Fibroblast of skin of right biceps (primary cell): ENCODE measurements around the gene TEPSIN.

Source experiments
- DNase-seq: peaks from one replicate; pipeline ENCODE4 v3.0.0-alpha.2; 2013

The TEPSIN gene

GRCh38 chr17:81194941-81195901, 43.6 kb downstream of the TEPSIN start:
- DNase-seq, result no peak

GRCh38 chr17:81194225-81194760, 44.6 kb downstream of the TEPSIN start:
- no peak for DNase-seq

DNA sequence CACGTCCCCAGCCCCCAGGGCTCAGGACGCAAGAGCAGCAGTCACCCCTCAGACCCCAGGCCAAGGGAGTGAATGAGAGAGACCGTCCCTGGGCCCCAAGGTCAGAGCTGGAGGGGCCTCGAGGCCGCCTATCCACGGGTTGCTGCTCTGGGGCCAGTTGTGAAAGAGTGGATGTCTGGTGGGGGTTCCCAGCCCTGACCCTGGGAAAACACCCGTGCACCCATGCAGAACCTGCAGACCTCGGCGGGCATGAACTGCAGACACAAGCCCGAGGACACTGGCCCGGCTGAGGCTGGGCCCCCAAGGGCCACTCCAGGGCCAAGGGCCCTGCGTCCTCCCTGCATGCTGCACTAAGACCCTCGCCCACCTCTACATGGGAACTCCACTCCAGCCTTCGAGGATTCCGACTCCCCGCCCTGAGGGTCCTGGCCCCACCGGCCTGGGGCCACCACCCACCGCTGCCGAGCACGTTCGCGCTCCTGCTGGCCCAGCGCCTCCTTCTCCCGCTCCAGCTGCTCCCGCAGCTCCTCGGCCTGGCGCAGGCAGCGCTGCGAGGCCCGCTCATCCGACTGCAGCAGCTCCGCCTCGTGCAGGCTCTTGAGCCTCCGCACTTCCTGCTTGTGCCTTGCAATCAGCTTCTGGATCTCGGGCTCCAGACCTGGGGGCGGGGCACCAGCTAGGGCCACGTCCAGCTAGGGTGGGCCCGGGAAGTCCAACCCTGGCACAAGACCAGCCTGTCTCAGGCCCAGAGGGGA, 45.2 kb downstream of the TEPSIN start:
- no peak for DNase-seq

- DNase-seq, result no peak
Measured at GRCh38 chr17:81193051-81193410, 45.8 kb downstream of the TEPSIN start.

DNA sequence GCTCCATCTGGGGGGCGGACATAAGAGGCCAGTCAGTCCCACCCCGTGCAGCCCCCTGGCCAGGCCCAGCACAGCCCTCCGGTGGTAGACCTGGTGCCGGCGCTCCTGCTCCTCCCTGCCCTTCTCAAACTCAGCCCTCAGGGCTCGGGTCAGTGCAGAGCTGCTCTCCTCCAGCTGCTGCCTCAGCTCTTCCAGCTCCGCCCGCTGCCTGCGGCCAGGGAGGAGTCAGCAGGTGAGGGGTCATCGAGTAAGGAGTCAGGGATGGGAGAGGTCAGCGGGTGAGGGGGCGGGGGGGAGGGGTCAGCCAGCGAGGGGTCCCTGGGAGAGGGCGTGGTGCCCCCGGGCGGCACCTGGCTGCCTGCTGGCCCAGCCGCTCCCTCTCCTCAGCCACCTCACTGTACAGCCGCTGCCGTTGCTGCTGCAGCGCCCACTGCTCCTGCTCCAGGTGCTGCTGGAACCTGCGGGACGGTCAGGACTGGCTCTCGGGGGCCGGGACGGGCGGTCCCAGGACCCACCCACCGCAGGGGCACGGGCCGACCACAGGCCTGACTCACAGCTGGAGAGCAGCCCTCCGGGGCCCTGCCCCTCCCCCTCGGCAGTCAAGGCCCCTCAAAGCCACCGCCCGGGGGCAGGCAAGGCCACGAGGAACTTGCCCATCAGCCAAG, 46.3 kb downstream of the TEPSIN start:
- no peak for DNase-seq

GRCh38 chr17:81191646-81192045, 47.2 kb downstream of the TEPSIN start:
- DNase-seq, result no peak

GRCh38 chr17:81191116-81191515, 47.7 kb downstream of the TEPSIN start:
- no peak for DNase-seq

GRCh38 chr17:81190591-81190990, 48.3 kb downstream of the TEPSIN start:
- DNase-seq, result no peak

DNA sequence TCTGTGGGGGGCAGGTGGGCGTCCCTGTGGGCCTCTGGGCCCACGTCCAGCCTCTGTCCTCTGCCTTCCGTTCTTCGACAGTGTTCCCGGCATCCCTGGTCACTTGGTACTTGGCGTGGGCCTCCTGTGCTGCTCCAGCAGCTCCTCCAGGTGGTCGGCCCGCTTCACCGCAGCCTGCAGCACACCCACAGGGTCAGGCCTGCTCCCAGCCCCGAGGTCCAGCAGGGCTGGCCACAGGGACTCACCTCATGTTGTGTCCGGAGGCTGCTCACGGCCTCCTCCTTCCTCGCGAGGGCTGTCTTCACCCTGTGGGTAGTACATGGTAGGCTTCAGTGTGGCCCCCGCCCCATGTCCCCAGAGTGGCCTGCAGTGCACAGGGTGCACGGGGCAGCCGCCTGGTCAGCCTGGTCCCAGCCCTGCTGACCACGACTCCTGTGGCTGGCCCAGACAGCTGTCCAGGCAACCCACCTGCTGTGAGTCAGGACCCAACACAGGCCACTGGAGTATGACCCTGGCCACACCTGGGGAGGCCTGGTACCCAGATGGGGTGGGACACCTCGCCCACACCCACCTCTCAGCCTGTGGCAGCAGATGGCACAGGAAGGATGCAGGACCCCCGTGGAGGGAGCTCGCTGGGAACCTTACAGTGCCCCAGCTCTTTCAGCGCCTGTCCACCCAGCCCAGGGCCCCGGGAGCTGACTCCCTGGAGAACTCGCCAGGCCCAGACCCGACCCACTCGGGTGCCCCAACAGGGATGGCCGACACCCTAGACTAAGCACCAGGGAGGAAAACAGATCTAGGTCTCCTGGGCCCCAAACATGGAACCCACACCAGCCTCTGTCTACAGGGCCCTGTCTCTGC, 49.0 kb downstream of the TEPSIN start:
- DNase-seq, result no peak

DNA sequence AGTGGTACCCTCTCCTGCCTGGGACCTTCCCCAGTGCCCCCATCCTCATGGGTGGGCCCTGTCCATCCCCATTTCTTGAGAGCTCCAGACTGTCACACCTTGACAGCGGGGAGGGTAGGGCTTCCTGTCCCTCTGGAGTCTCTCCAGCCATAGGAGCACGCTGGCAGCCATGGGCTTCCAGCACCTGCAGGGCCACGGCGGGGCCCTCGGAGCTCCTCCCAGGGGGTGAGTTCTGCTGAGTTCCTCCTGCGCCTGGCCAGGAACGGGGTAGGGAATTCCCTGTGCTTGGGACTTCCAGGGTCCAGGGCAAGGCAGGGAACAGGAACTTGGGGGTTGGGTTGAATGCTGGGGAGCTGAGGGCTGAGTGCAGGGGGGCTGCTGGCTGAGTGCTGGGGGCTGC, 49.8 kb downstream of the TEPSIN start:
- DNase-seq, result no peak

DNA sequence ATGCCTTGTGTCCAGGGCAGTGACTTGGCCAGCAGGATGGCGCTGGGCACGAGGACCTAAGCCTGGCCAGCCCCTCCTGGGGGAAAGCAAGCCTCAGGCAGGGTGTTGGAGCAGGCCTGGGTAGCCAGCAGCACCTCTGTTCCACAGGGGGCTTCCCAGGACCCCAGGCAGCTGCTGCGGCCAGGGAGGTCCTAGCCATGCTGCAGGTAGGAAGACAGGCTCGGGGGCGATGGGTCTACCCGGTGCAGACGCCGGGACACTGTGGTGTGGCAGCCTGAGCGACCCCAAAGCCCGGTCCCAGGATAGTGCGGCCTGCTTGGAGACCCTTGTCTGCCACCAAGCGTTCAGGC, 50.4 kb downstream of the TEPSIN start:
- no peak for DNase-seq

DNA sequence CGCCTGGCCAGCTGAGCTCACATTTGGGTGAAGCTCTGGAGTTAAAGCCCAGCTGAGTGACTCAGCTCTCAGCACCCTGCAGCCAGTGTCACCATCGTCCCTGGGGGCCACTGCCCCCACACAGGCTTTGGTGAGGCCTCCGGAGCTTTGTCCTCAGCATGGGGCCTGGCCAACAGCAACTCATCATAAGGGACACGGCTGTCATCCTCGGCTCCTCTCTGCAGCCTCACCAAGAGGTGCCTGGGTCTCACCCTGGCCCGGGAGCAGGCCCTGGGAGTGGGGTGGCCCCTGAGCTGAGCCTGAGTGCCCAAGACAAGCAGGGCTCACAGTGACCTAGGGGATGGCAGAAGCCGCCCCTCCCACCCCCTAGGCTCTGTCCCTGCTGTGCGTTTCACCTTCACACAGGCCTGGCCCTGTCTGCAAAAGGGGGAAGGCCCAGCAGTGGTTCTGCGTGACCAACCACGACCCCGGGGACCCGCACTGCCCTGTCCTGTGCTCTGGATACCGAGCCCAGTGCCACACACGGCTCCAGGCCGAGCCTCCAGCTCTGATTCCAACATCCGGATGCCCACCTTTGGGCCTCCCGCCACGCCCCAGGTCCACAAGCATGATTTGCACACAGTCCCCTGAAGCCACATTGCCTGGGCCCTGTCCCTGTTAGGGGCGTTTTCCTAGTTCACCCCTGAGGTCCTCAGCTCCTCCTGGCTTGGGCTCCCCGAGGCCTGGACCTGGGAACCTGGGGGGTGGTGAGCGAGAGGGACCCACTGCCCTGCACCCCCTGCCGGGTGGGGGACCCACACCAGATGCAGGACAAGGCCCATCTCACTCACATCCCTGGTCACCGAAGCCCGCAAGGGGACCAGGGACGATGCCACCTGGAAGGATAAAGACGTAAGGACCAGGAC, 51.0 kb downstream of the TEPSIN start:
- DNase-seq, result no peak

- no peak for DNase-seq
Measured at GRCh38 chr17:81187120-81187519, 51.7 kb downstream of the TEPSIN start.

DNA sequence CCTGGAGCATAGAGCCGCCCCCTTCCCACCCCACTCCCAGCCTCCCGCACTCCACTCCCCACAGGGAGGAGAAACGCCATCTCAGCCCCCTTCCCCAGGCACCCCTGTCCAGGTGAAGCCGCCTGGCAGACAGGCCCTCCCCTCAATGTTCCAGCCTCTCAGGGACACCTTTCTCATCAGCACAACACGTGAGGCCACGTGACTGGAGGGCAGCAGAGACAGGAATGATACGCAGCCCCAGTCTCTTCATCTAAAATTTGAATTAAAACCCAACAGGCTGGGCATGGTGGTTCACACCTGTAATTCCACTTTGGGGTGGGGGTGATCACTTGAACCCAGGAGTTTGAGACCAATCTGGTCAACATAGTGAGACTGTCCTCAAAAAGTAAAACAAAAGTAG, 52.7 kb downstream of the TEPSIN start:
- DNase-seq, result no peak

DNA sequence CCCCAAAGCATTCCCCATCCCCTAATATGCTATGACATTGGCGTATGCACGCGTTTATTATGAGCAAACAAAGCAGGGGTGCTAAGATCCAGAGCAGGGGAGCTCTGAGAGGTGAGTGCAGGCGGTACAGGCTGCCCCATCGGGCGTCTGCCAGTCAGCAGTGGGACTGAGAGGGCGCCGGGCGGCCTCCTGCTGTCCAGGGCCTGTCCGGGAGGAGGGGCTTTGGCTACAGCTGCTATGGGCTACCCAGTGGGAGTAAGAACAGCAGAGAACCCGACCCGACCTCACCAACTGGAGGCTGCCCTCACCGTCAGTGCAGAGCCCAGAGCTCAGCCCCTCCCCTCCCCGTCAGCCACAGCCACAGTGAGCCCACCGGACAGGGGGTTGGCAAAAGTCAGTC, 54.3 kb downstream of the TEPSIN start:
- DNase-seq, result no peak

DNA sequence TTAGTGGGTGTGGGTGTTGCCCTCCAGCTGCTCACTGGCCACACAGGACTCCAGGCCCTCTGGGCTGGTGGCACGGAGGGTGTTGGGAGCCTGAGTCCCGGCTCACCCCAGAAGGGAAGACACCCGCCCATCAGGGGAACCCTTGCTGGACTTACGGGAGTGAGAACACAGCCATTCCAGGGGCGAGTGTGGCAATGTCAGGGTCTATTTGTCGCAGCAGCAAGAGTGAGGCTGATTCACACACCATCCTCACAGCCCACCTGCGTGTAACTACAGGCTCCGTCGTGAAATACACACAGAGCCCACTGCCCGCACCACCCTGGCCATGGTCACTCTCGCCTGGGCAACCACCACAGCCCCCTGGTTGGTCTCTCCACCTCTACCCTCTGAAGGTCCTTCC, 55.0 kb downstream of the TEPSIN start:
- DNase-seq, result no peak

DNA sequence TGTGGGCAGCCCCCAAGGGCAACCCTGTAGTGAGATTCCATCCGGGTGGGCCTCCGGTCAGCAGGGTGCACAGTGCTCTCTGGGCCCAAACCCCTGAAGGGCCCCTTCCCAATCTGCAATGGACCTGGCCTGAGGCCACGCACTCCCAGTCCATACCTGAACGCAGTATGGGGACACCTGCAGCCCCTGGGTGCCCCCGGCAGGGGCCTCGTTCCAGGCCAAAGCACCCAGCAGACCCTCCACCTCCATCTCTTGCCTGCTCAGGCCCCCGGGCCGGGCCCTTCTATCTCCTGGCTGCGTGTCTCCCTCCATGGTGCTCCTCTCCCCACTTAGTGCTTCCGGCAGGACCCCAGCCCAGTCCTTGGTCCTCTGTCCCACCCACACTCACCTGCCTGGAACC, 55.5 kb downstream of the TEPSIN start:
- no peak for DNase-seq

DNA sequence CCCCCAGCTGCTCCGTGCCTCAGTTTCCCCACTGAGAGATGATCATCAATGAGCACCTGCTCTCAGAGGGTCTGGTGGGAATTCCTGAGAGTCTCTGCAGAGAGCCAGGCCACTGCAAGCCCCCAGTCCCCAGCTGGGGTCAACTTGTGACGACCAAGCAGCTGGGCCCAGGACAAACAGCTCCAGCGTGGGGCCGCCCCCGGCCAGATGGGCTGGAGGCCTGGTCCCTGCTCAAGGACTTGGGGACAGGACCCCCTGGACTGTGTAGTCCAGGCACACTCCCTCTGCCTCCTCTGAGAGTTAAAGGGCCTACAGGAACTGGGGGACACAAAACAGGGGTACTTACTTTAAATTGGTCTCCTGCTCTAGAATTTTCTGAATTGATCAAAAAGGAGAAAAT, 56.3 kb downstream of the TEPSIN start:
- no peak for DNase-seq

DNA sequence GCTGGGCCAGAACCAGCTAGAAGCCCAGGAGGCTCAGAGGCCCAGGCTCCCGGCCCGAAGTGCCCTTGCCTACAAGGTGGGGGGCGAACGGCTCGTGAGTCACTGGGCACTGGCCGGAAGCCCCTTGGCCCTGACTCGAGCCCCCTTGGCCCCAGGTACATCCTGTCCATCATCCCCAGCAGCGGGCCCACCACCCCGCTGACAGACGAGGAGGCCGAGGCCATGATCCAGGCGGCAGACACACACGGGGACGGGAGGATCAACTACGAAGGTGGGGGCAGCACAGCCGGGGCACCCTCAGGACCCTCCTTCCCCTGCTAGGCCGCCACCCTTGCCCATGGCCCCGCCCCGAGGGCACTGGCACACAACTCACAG, 57.1 kb downstream of the TEPSIN start:
- DNase-seq, result no peak

DNA sequence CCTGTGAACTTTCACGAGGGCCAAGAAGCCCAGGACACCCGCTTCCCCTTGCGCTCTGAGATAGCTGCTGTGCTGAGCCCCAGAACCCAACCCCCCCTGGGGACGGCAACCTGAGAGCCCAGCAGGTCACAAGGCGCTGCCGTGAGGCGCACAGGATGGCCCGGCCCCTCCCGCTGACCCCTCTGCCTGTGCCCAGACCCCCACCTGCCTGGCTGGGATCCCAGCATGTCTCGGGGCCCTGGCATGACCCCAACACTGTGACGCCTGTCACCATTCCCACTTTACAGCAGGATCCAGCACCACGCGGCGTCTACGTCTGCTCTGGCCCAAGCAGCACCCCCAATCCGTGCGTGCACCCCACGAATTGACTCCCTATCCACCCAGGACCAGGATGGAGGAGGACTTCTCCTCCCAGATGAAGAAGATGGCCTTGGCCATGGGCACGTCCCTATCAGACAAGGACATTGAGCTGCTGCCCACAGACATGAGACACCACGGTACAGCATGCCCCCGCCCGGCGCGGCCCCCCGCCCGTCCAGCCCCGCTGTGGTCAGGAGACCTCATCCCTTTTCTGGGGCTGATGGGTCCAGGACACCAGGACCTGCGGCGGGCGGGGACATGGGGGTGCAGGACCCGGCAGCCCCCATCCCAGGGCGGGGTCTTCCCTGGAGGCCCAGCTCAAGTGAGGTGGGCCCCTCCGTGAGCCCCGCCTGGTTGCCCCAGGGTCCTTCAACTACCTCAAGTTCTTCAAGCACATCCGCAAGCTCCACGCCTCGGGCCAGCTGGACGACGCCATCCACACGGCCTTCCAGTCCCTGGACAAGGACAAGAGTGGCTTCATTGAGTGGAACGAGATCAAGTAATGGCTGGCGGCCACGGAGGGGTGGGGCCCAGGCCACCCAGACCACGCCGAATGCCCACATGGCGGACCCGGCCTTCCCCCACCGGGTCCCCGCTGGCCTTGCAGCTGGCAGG, 57.7 kb downstream of the TEPSIN start:
- DNase-seq, result no peak
